MV-4-11 (cell line): ENCODE measurements around the gene PCBP4.

Source experiments
- DNase-seq: peaks from one replicate; lab custom pipeline; 2025; lab: John Stamatoyannopoulos, UW

Gene PCBP4

GRCh38 chr3:51974277-51974962, 7.2 kb upstream of the PCBP4 start:
- DNase-seq, result peak; percentile 26

GRCh38 chr3:51971350-51971749, 4.1 kb upstream of the PCBP4 start:
- DNase-seq, result no peak

- DNase-seq, result no peak
Observed at GRCh38 chr3:51970606-51971300, 3.5 kb upstream of the PCBP4 start.

- no peak for DNase-seq
Observed at GRCh38 chr3:51969841-51970240, 2.6 kb upstream of the PCBP4 start.

- DNase-seq, result no peak
Observed at GRCh38 chr3:51968883-51969678, 1.8 kb upstream of the PCBP4 start.

- DNase-seq, result no peak
Observed at GRCh38 chr3:51968170-51968775, 1.0 kb upstream of the PCBP4 start.

- DNase-seq, result no peak
Observed at GRCh38 chr3:51966922-51967383, 301 bp downstream of the PCBP4 start.

GRCh38 chr3:51966486-51966885, 768 bp downstream of the PCBP4 start:
- DNase-seq, result no peak

GRCh38 chr3:51966016-51966415, 1.2 kb downstream of the PCBP4 start:
- no peak for DNase-seq

- no peak for DNase-seq
Observed at GRCh38 chr3:51964521-51964920, 2.7 kb downstream of the PCBP4 start.

- DNase-seq, result no peak
Observed at GRCh38 chr3:51963951-51964451, 3.3 kb downstream of the PCBP4 start.

GRCh38 chr3:51962854-51963530, 4.3 kb downstream of the PCBP4 start:
- DNase-seq, result no peak

- DNase-seq, result no peak
Observed at GRCh38 chr3:51961602-51962569, 5.4 kb downstream of the PCBP4 start.

GRCh38 chr3:51961011-51961410, 6.2 kb downstream of the PCBP4 start:
- DNase-seq, result no peak

- DNase-seq, result no peak
Observed at GRCh38 chr3:51960386-51960785, 6.9 kb downstream of the PCBP4 start.

- no peak for DNase-seq
Observed at GRCh38 chr3:51959651-51960050, 7.6 kb downstream of the PCBP4 start.

- no peak for DNase-seq
Observed at GRCh38 chr3:51958603-51959521, 8.4 kb downstream of the PCBP4 start.

- DNase-seq, result no peak
Observed at GRCh38 chr3:51957520-51958205, 9.6 kb downstream of the PCBP4 start.
